IMR-90 (cell line): ENCODE measurements around the gene DNAH3. TPM values are rescaled to one million over a fixed set of nuclear protein-coding genes. Genes with fewer than 3 reads are reported as not detected.

Source experiments
- ATAC-seq: fragments of 200-7000 bp; cut with Tn5 transposase; 2 replicates; pipeline ENCODE4 v1.9.1; 2020; ENCODE audit warnings: low read depth, mild to moderate bottlenecking, moderate library complexity
- BruUV-seq: library from RNA; stranded (reverse); fragments of 400-500 nt; replicated peaks from 2 replicates; lab custom pipeline; 2021; lab: Mats Ljungman, UMichigan
- CTCF ChIA-PET: fragments of 300-600 bp; formaldehyde crosslinking; extraction: SDS; loops from one replicate; lab custom pipeline; 2021; ENCODE audit warnings: antibody characterized with exemption; lab: Yijun Ruan, JAX
- POLR2A ChIA-PET: fragments of 300-600 bp; sonication (Branson Sonifier 250); formaldehyde crosslinking; loops from one replicate; lab custom pipeline; 2022; ENCODE audit warnings: antibody characterized with exemption; ENCODE audit not compliant: unreplicated experiment; lab: Charles Lee
- DNase-seq: peaks from one replicate; pipeline ENCODE4 v3.0.0; 2013
- H2AFZ ChIP-seq: replicated peaks from 2 replicates; pipeline ENCODE3; 2013; ENCODE audit warnings: low read length, mild to moderate bottlenecking; ENCODE audit not compliant: poor library complexity
- H2AK5ac ChIP-seq: 2 replicates; pipeline ENCODE4 v1.6.1; 2013; ENCODE audit warnings: low read depth, low read length, inconsistent platforms
- H2AK9ac ChIP-seq: replicated peaks from 2 replicates; pipeline ENCODE3; 2013; ENCODE audit warnings: mild to moderate bottlenecking, low read depth, low read length, moderate library complexity; ENCODE audit not compliant: poor library complexity
- H2BK120ac ChIP-seq: 2 replicates; pipeline ENCODE4 v1.6.1; 2013; ENCODE audit warnings: low read depth, low read length, inconsistent platforms
- H2BK15ac ChIP-seq: 3 replicates; pipeline ENCODE4 v1.6.1; 2013; ENCODE audit warnings: low read depth, low read length, inconsistent platforms
- H2BK20ac ChIP-seq: 2 replicates; pipeline ENCODE4 v1.6.1; 2013; ENCODE audit warnings: low read depth, mild to moderate bottlenecking, inconsistent platforms, low read length, moderate library complexity
- H2BK5ac ChIP-seq: 2 replicates; pipeline ENCODE4 v1.6.1; 2013; ENCODE audit warnings: mild to moderate bottlenecking, low read depth, low read length, inconsistent platforms; ENCODE audit not compliant: poor library complexity, severe bottlenecking
- H3K14ac ChIP-seq: replicated peaks from 2 replicates; pipeline ENCODE4 v1.6.1; 2013; ENCODE audit warnings: low read depth, low read length, inconsistent platforms
- H3K18ac ChIP-seq: 2 replicates; pipeline ENCODE4 v1.6.1; 2013; ENCODE audit warnings: low read depth, low read length, control low read depth
- H3K23ac ChIP-seq: 2 replicates; pipeline ENCODE4 v1.6.1; 2013; ENCODE audit warnings: low read depth, low read length, inconsistent platforms
- H3K27ac ChIP-seq: 2 replicates; pipeline ENCODE4 v1.5.1; 2013; ENCODE audit warnings: mild to moderate bottlenecking, control low read depth, low read length; ENCODE audit not compliant: insufficient read depth
- H3K27me3 ChIP-seq: 2 replicates; pipeline ENCODE4 v1.6.1; 2013; ENCODE audit warnings: low read length; ENCODE audit not compliant: control insufficient read depth, insufficient read depth
- H3K36me3 ChIP-seq: 2 replicates; pipeline ENCODE4 v1.6.1; 2013; ENCODE audit warnings: low read length, mixed read lengths; ENCODE audit not compliant: control insufficient read depth, insufficient read depth
- H3K4ac ChIP-seq: 2 replicates; pipeline ENCODE4 v1.6.1; 2013; ENCODE audit warnings: low read depth, low read length, inconsistent platforms
- H3K4me1 ChIP-seq: 2 replicates; pipeline ENCODE4 v1.6.1; 2013; ENCODE audit warnings: low read length, mixed read lengths; ENCODE audit not compliant: control insufficient read depth, insufficient read depth
- H3K4me2 ChIP-seq: 2 replicates; pipeline ENCODE4 v1.6.1; 2013; ENCODE audit warnings: low read depth, mild to moderate bottlenecking, control low read depth, low read length, moderate library complexity
- H3K4me3 ChIP-seq: 2 replicates; pipeline ENCODE4 v1.5.1; 2013; ENCODE audit warnings: low read depth, mild to moderate bottlenecking, control low read depth, low read length, moderate library complexity; ENCODE audit not compliant: insufficient read depth
- H3K56ac ChIP-seq: 2 replicates; pipeline ENCODE4 v1.6.1; 2013; ENCODE audit warnings: low read length, inconsistent platforms; ENCODE audit not compliant: insufficient read depth; ENCODE audit errors: extremely low read depth
- H3K79me1 ChIP-seq, 2 experiments: 2 replicates each; pipeline ENCODE4 v1.6.1; 2013; ENCODE audit warnings: low read length in 2 of 2, inconsistent platforms in 1 of 2, low read depth in 1 of 2
- H3K9ac ChIP-seq: 2 replicates; pipeline ENCODE4 v1.6.1; 2013; ENCODE audit warnings: low read depth, low read length, control low read depth
- H3K9me1 ChIP-seq: 2 replicates; pipeline ENCODE4 v1.6.1; 2013; ENCODE audit warnings: low read length, inconsistent platforms; ENCODE audit not compliant: insufficient read depth
- H3K9me3 ChIP-seq: 2 replicates; pipeline ENCODE4 v1.6.1; 2013; ENCODE audit warnings: low read length; ENCODE audit not compliant: control insufficient read depth, insufficient read depth
- H4K20me1 ChIP-seq: 2 replicates; pipeline ENCODE4 v1.6.1; 2013; ENCODE audit warnings: low read length, inconsistent platforms; ENCODE audit not compliant: insufficient read depth
- H4K5ac ChIP-seq: 2 replicates; pipeline ENCODE4 v1.6.1; 2013; ENCODE audit warnings: mild to moderate bottlenecking, low read depth, low read length, control low read depth
- H4K8ac ChIP-seq, 2 experiments: 2 replicates each; pipeline ENCODE4 v1.6.1; 2013; ENCODE audit warnings: low read depth in 2 of 2, low read length in 2 of 2, control low read depth in 1 of 2, inconsistent platforms in 1 of 2
- H4K91ac ChIP-seq: 2 replicates; pipeline ENCODE4 v1.6.1; 2013; ENCODE audit warnings: low read depth, low read length, inconsistent platforms; ENCODE audit not compliant: insufficient read depth
- BHLHE40 ChIP-seq: fragments of 150-350 bp; IDR thresholded peaks from 2 replicates; pipeline ENCODE4 v1.6.1; 2016; ENCODE audit warnings: mild to moderate bottlenecking, low read depth, low read length
- POLR2A ChIP-seq: IDR thresholded peaks from 2 replicates; pipeline ENCODE4 v1.6.1; 2012; ENCODE audit warnings: mild to moderate bottlenecking, low read depth, low read length
- RFX5 ChIP-seq: IDR thresholded peaks from 2 replicates; pipeline ENCODE4 v1.8.0; 2012; ENCODE audit warnings: low read depth, mild to moderate bottlenecking, low read length, moderate library complexity
- WGBS, 2 experiments: methylation state at CpG; one replicate each; pipeline versions ENCODE4 v1.1.5 to v1.1.7; 2013; ENCODE audit warnings: missing lambda C conversion rate in 2 of 2; ENCODE audit not compliant: insufficient read length in 1 of 2; ENCODE audit errors: extremely low coverage in 2 of 2; 5-methylcytosine and 5-hydroxymethylcytosine counted together
- dilution Hi-C: fragments of 300-500 bp; cut with HindIII; formaldehyde crosslinking; loops from one replicate; pipeline ENCODE4 v1.14.3; 2018; ENCODE audit warnings: low sequenced_read_pairs; ENCODE audit not compliant: unreplicated experiment
- in situ Hi-C: fragments of 300-500 bp; cut with MboI; formaldehyde crosslinking; loops from 3 replicates; pipeline ENCODE4 v1.14.3; 2019; ENCODE audit warnings: low sequenced_read_pairs, inconsistent platforms, mixed read lengths
- intact Hi-C: fragments of 100-400 bp; cut with micrococcal nuclease; formaldehyde crosslinking; loops from 2 replicates; pipeline ENCODE4 v1.10.0; 2022
- polyA plus RNA-seq, 3 experiments: library from polyadenylated mRNA; depleted of rRNA; stranded (reverse); fragments of >200 nt; gene quantifications; 2 replicates each; pipeline ENCODE4 v1.2.3, GENCODE V29; 2012; ENCODE audit warnings: low replicate concordance in 1 of 3
- total RNA-seq: library from RNA; depleted of rRNA; stranded (reverse); fragments of >200 nt; gene quantifications from 2 replicates; pipeline ENCODE4 v1.2.3, GENCODE V29; 2012

DNAH3 gene
- total and polyA plus RNA-seq, 2 of the 4 experiments (the other 2 are of a cell fraction): not detected

DNA sequence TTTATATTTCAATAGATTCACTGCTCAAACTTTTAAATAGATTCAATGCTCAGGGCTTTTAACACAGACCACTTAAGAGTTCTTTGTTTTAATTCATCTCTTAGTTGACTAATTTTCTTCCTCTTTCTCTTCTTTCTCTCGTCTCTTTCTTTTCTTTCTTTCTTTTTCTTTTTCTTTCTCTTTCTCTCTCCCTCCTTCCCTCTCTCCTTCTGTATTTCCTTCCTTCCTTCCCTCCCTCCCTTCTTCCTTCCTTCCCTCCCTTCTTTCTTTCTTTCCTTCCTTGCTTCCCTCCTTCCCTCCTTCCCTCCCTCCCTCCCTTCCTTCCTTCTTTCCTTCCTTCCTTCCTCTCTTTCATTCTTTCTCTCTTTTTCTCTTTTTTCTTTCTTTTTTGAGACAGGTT, 145.6 kb downstream of the DNAH3 start:
- Histone ChIP-seq H2BK15ac (no peak overlapping the region), H4K20me1 (no peaks in the 10 kb centered on the region), H3K9me1 (no peaks in the 10 kb centered on the region), H3K79me1 (no peaks in the 10 kb centered on the region), H2AK9ac (no peak overlapping the region), H4K8ac (no peak overlapping the region), H3K9me3 (no peaks in the 10 kb centered on the region), H2AK5ac (no peak overlapping the region), H4K91ac (no peak overlapping the region), H3K9ac (no peak overlapping the region), H3K4me3 (no peak overlapping the region), H3K36me3 (no peaks in the 10 kb centered on the region), H2BK20ac (no peak overlapping the region), H2BK120ac (no peak overlapping the region), H2BK5ac (no peak overlapping the region), H3K27me3 (peaks cover 3% of the 10 kb centered on the region), H3K56ac (no peak overlapping the region), H3K4me2 (no peak overlapping the region), H3K23ac (no peak overlapping the region), H4K5ac (no peak overlapping the region), H2AFZ (no peak overlapping the region), H3K14ac (no peak overlapping the region), H3K4ac (no peak overlapping the region), H3K18ac (no peak overlapping the region), H3K4me1 (no peaks in the 10 kb centered on the region), H3K27ac (no peak overlapping the region)
- 38% methylated on average over 1 of the region's 1 CpG; no CpG with 5 or more reads in 1 of the 2 experiments for WGBS, 2 experiments
- no peak for DNase-seq
- ChIA-PET CTCF (no interaction called here), POLR2A (no interaction called here)
- no peak for ATAC-seq
- intact Hi-C loops: no loop called here
- in situ Hi-C loops: no loop called here
- BruUV-seq: no TSS peak
- dilution Hi-C loops: no loop called here
- TF ChIP-seq RFX5 (no peak), BHLHE40 (no peak), POLR2A (no peak)
